Measurements from ENCODE around the gene C7orf33. TPM values are rescaled to one million over a fixed set of nuclear protein-coding genes. Genes with fewer than 3 reads are reported as not detected.
"Not testable (repeated sequence)": the region's sequence is repeated elsewhere in the genome, so short reads cannot be mapped to it uniquely, and the experiment has no call there.

C7orf33 gene
- not detected for total RNA-seq

- DNase-seq (ENCODE audit: low spot score) (no peak), ATAC-seq (no peak)
These were observed at the start of gene C7orf33 for GRCh38 chr7:148590471-148590870. C7orf33 (plus strand) TSS chr7:148590766; CDS start chr7:148590926, 160 bp downstream.

GRCh38 chr7:148541891-148542504 is 48.6 kb upstream of the C7orf33 start:
- no peak for ATAC-seq

GRCh38 chr7:148543302-148543701 is 47.3 kb upstream of the C7orf33 start:
- DNase-seq (ENCODE audit: low spot score): no peak
- no peak for ATAC-seq

More at GRCh38 chr7:148541891-148542504, 48.6 kb upstream of the C7orf33 start:
- no peak for DNase-seq (ENCODE audit: low spot score)

GRCh38 chr7:148545172-148545571 is 45.4 kb upstream of the C7orf33 start:
- DNase-seq (ENCODE audit: low spot score): no peak
- ATAC-seq: no peak

GRCh38 chr7:148545932-148546331 is 44.6 kb upstream of the C7orf33 start:
- ATAC-seq (no peak), DNase-seq (ENCODE audit: low spot score) (no peak)

- no peak for ATAC-seq
These were observed 43.7 kb upstream of the C7orf33 start for GRCh38 chr7:148546857-148547256.

GRCh38 chr7:148547951-148548350 is 42.6 kb upstream of the C7orf33 start:
- no peak for DNase-seq (ENCODE audit: low spot score)
- ATAC-seq: no peak

More at GRCh38 chr7:148546857-148547256, 43.7 kb upstream of the C7orf33 start:
- DNase-seq (ENCODE audit: low spot score): no peak

GRCh38 chr7:148553979-148554378 is 36.6 kb upstream of the C7orf33 start:
- no peak for DNase-seq (ENCODE audit: low spot score)

GRCh38 chr7:148556892-148557291 is 33.7 kb upstream of the C7orf33 start:
- ATAC-seq (no peak), DNase-seq (ENCODE audit: low spot score) (no peak)

More at GRCh38 chr7:148553979-148554378, 36.6 kb upstream of the C7orf33 start:
- ATAC-seq: no peak

GRCh38 chr7:148558914-148559313 is 31.7 kb upstream of the C7orf33 start:
- no peak for DNase-seq (ENCODE audit: low spot score)
- no peak for ATAC-seq

- DNase-seq (ENCODE audit: low spot score) (no peak), ATAC-seq (no peak)
These were observed 29.5 kb upstream of the C7orf33 start for GRCh38 chr7:148561099-148561498.

- ATAC-seq: no peak
- no peak for DNase-seq (ENCODE audit: low spot score)
These were observed 26.8 kb upstream of the C7orf33 start for GRCh38 chr7:148563583-148564274.

GRCh38 chr7:148564275-148564951 is 26.2 kb upstream of the C7orf33 start:
- DNase-seq (ENCODE audit: low spot score); ATAC-seq: not testable (repeated sequence)

GRCh38 chr7:148566736-148567135 is 23.8 kb upstream of the C7orf33 start:
- ATAC-seq (peak; percentile 81), DNase-seq (ENCODE audit: low spot score) (no peak)

- no peak for ATAC-seq
- DNase-seq (ENCODE audit: low spot score): no peak
These were observed 23.0 kb upstream of the C7orf33 start for GRCh38 chr7:148567524-148567923.

- ATAC-seq (no peak), DNase-seq (ENCODE audit: low spot score) (no peak)
These were observed 20.1 kb upstream of the C7orf33 start for GRCh38 chr7:148570510-148570909.

GRCh38 chr7:148570973-148571372 is 19.6 kb upstream of the C7orf33 start:
- ATAC-seq; DNase-seq (ENCODE audit: low spot score): not testable (repeated sequence)

GRCh38 chr7:148571381-148571780 is 19.2 kb upstream of the C7orf33 start:
- ATAC-seq (no peak), DNase-seq (ENCODE audit: low spot score) (no peak)

- ATAC-seq: no peak
- no peak for DNase-seq (ENCODE audit: low spot score)
These were observed 18.5 kb upstream of the C7orf33 start for GRCh38 chr7:148572067-148572522.

- not testable (repeated sequence) for ATAC-seq; DNase-seq (ENCODE audit: low spot score)
These were observed 17.0 kb upstream of the C7orf33 start for GRCh38 chr7:148573581-148573980.

GRCh38 chr7:148575640-148576411 is 14.7 kb upstream of the C7orf33 start:
- ATAC-seq (peak; percentile 98), DNase-seq (ENCODE audit: low spot score) (peak; percentile 68)

Data from left lobe of liver (tissue), 2 donors.